ENCODE results near the gene GLRX2. TPM values are rescaled to one million over a fixed set of nuclear protein-coding genes. Genes with fewer than 3 reads are reported as not detected.

The GLRX2 gene
- total RNA-seq, result 10 to 100 TPM in 2 of 4 donors, 1 to 10 TPM in 2; 2.3 to 19.9 (median 11.8) TPM

- WGBS, 2 donors, result 0 to 1% methylated on average over 3 to 31 of the region's 73 CpGs
- H3K4me1 ChIP-seq, result peaks cover 7 to 29% (median 8%) of the 10 kb centered on the region in 3 donors
- DNase-seq, result no peak
- TF ChIP-seq POLR2A (IDR thresholded peaks at IDR 0.05) (peak in 3 of 4 donors; percentile 35 to 85 (median 78)), CTCF (IDR thresholded peaks at IDR 0.05) (peak in 1 of 6 experiments; percentile 11)
- H3K27ac ChIP-seq, result peak within 1 kb of the TSS; percentile 89 to 98 (median 94)
- peaks cover 0 to 8% (median 0%) of the 10 kb centered on the region in 3 donors for H3K36me3 ChIP-seq
- no peaks in the 10 kb centered on the region for H3K9me3 ChIP-seq
- H3K4me3 ChIP-seq, result peak within 1 kb of the TSS; percentile 69 to 88 (median 80)
- no peaks in the 10 kb centered on the region for H3K27me3 ChIP-seq
- intact Hi-C loops (cut with DNase I), result no loop called here
These were observed at the start of gene GLRX2 for GRCh38 chr1:193104907-193105820. Gene GLRX2 (minus strand): TSS chr1:193105414. CDS start chr1:193105382, 32 bp downstream.

GRCh38 chr1:193144999-193145398 lies 39.8 kb upstream of the GLRX2 start:
- H3K4me3 ChIP-seq, result no peak overlapping the region
- 75 to 89% methylated on average over 1 of the region's 1 CpG for WGBS, 2 donors
- H3K9me3 ChIP-seq, result no peaks in the 10 kb centered on the region
- intact Hi-C loops (cut with DNase I), result no loop called here
- TF ChIP-seq CTCF (IDR thresholded peaks at IDR 0.05), result no peak
- no peak for TF ChIP-seq POLR2A (IDR thresholded peaks at IDR 0.05)
- H3K36me3 ChIP-seq, result peaks cover 6 to 88% (median 14%) of the 10 kb centered on the region in 3 donors
- H3K4me1 ChIP-seq, result no peaks in the 10 kb centered on the region
- no peak for DNase-seq
- H3K27me3 ChIP-seq, result no peaks in the 10 kb centered on the region
- H3K27ac ChIP-seq, result no peak overlapping the region

- Histone ChIP-seq H3K27ac (no peak overlapping the region), H3K4me3 (no peak overlapping the region), H3K9me3 (no peaks in the 10 kb centered on the region), H3K27me3 (no peaks in the 10 kb centered on the region), H3K36me3 (peaks cover 10 to 88% (median 17%) of the 10 kb centered on the region in 3 donors), H3K4me1 (no peaks in the 10 kb centered on the region)
- DNase-seq, result no peak
- TF ChIP-seq POLR2A (IDR thresholded peaks at IDR 0.05) (no peak), CTCF (IDR thresholded peaks at IDR 0.05) (no peak)
- intact Hi-C loops (cut with DNase I), result no loop called here
- WGBS, 2 donors, result 91 to 92% methylated on average over 5 of the region's 5 CpGs
These were observed 39.2 kb upstream of the GLRX2 start for GRCh38 chr1:193144361-193144938.

GRCh38 chr1:193143285-193143684 lies 38.1 kb upstream of the GLRX2 start:
- intact Hi-C loops (cut with DNase I), result no loop called here
- Histone ChIP-seq H3K27ac (no peak overlapping the region), H3K9me3 (no peaks in the 10 kb centered on the region), H3K4me1 (no peaks in the 10 kb centered on the region), H3K36me3 (peaks cover 10 to 88% (median 23%) of the 10 kb centered on the region in 3 donors), H3K27me3 (no peaks in the 10 kb centered on the region), H3K4me3 (no peak overlapping the region)
- TF ChIP-seq POLR2A (IDR thresholded peaks at IDR 0.05) (no peak), CTCF (IDR thresholded peaks at IDR 0.05) (peak in 2 of 6 experiments; percentile 24 to 25)
- 79 to 81% methylated on average over 1 of the region's 1 CpG for WGBS, 2 donors
- DNase-seq, result no peak

- H3K4me3 ChIP-seq, result no peak overlapping the region
- no peak for TF ChIP-seq CTCF (IDR thresholded peaks at IDR 0.05)
- TF ChIP-seq POLR2A (IDR thresholded peaks at IDR 0.05), result no peak
- no peak for DNase-seq
- H3K36me3 ChIP-seq, result peaks cover 10 to 88% (median 19%) of the 10 kb centered on the region in 3 donors
- no peaks in the 10 kb centered on the region for H3K4me1 ChIP-seq
- WGBS, 2 donors, result 33 to 45% methylated on average over 2 of the region's 2 CpGs
- no peaks in the 10 kb centered on the region for H3K9me3 ChIP-seq
- no peaks in the 10 kb centered on the region for H3K27me3 ChIP-seq
- no peak overlapping the region for H3K27ac ChIP-seq
- intact Hi-C loops (cut with DNase I), result no loop called here
These were observed 37.2 kb upstream of the GLRX2 start for GRCh38 chr1:193142409-193142808.
